ENCODE results near the gene RCBTB1.
A peak's percentile ranks its signal among the peaks of the same experiment; 100 is the strongest.
"Not testable (repeated sequence)": the region's sequence is repeated elsewhere in the genome, so short reads cannot be mapped to it uniquely, and the experiment has no call there.

RCBTB1 gene

GRCh38 chr13:49502954-49503353, 82.4 kb downstream of the RCBTB1 start:
- no peak for DNase-seq

DNA sequence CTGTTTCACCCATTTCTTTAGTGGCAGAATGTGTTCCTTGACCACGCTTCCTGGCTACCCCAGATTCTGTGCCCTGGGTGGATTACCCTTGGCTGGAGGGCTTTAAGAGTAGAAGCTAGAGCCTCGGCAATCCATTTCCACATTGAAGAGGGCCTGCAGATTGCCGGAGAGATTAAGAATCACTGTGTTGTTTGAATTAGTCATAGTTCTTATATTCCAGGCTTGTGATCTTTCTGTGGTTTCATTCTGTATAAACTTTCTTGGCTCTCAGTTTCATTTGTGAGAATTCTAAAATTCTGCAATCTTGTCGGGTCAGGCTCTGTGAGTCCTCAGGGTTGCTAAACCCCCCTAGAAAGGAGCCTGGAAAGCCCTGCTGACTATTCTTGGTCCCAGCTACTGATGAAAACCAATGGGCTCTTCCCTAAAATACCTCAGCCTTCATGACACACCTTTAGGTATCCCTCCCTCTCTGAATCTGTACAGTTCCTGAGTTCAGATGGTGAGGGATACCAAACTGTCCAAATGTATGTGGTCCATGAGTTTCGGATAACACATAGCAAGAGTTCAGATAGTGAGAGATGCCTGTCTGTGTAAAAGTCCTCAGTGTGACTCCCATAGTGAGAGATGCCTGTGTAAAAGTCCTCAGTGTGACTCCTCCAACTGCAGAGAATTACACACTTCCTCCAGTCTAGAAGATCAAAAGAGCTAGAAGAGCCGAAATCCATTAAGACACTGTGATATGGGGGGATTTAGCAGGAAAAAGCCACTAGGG, 85.3 kb downstream of the RCBTB1 start:
- no peak for DNase-seq

DNA sequence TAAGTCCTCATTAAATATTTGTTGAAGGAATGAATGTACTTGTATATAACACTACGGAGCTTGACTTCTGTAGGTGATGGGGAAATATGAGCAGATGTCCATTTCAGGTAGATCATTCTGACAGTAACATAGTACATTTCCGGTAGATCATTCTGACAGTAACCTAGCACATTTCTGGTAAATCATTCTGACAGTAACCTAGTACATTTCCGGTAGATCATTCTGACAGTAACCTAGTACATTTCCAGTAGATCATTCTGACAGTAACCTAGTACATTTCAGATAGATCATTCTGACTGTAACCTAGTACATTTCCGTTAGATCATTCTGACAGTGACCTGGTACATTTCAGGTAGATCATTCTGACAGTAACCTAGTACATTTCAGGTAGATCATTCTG, 87.2 kb downstream of the RCBTB1 start:
- DNase-seq, result no peak

GRCh38 chr13:49497272-49497671, 88.1 kb downstream of the RCBTB1 start:
- no peak for DNase-seq

DNA sequence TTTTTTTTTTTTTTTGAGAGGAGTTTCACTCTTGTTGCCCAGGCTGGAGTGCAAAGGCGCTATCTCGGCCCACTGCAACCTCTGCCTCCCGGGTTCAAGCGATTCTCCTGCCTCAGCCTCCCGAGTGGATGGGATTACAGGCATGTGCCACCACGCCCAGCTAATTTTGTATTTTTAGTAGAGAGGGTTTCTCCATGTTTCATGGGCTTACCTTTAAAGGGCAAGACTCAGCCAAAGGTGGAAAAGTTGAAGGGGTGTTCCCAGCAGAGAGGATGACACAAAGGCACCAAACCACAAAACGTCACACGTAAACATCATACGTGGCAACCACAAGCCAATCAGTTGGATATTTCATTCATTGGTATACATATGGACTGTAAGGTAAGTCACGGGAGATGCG, 88.5 kb downstream of the RCBTB1 start:
- not testable (repeated sequence) for DNase-seq

DNA sequence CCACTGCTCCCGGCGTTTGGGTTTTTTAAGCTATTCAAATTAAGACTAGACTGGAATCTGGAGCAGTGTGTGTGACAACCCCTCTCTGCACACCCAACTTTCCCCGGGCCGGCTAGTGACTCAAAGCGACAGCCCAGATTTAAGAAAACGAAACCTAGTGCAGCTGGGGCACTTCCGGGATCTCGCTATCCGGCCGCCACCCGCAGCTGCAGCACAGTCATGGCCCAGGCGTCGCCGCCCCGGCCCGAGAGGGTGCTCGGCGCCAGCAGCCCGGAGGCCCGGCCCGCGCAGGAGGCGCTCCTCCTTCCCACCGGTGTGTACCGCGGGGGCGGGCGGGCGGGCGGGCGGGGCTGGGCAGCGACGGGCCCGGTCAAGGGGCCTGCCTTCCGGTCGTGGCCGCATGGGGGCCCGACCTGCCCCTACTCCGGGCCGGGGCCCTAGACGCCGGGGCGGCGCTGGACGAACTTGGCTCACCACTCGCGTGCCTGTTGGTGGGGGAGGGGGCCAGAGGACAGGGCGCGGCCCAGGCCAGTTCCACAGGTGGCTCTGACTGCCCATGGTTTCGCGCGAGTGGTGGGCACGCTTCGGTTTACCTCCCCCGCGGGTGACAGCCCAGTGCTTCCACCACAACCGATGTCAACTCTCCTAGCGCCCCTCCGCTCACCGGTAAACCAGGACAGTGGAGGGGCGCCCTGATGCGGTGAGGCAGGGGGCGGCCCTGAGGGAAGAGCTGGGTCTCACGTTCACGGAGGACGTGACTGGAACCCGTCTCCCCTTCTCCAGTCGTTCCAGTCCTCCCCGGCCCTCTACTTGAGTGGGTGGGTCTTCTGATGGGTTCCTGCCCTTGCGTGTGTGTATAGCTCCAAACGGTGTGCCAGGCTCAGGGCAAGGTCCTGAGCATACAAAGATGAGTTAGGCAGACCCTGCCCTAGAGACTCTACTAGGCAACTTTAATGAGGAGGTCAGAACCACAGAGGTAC, 89.3 kb downstream of the RCBTB1 start, which contains the start of gene PHF11:
Gene PHF11, plus strand, starts transcription at position 171 of the 980 bp plus-strand sequence. Its CDS starts 49 bp downstream, at position 220.
- DNase-seq, result peak; percentile 69

DNA sequence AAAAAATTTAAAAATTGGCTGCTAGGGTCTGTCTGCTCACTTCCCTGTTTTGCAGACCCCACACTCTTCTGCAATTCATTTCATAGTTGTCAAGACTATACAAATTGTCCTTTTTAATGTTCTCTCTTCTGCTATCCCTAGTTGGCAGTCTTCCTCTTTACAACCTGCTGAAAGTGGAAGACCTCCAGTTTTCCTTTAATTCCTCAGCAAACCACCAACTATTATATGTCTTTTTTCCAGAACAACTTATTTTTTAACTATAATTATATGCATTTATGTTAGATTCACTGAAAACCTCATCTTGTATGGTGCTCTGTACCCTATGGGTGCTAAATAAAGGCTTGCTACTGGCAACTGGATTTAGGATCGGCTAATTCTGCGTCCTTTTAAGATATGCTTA, 90.7 kb downstream of the RCBTB1 start:
- no peak for DNase-seq

DNA sequence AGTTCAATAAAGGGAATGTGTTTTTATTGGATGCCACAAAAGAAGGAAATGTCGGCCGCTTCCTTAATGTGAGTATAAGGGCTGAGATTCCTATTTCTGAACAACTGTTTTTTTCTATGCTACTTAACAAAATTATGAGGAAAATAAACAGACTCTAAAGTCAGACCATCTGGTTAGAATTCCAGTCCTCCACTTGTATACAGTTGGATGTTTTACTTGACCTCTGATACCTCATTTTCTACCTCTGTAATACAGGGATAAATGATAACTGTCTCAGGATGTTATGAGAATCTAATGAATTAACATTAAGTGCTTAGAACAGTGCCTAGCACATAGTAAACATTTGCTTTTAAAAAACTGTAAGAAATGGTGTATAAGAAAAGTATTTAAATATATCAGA, 96.8 kb downstream of the RCBTB1 start:
- DNase-seq, result no peak
